ENCODE results near the gene MARCO.
"Not testable (repeated sequence)": the region's sequence is repeated elsewhere in the genome, so short reads cannot be mapped to it uniquely, and the experiment has no call there.

The MARCO gene

GRCh38 chr2:118940486-118941120 is 1.4 kb upstream of the MARCO start:
- Mint-ChIP-seq H3K4me3 (peak overlapping the region; percentile 59), H3K27me3 (no peaks in the 10 kb centered on the region), H3K4me1 (ENCODE audit: low read depth) (peaks cover 34% of the 10 kb centered on the region), H3K9me3 (no peaks in the 10 kb centered on the region), H3K36me3 (ENCODE audit: low read depth) (no peaks in the 10 kb centered on the region), H3K27ac (peak overlapping the region; percentile 73)
- intact Hi-C loops (cut with micrococcal nuclease) = no loop called here

- Mint-ChIP-seq H3K4me1 (ENCODE audit: low read depth) (peaks cover 45% of the 10 kb centered on the region), H3K27ac (no peak overlapping the region), H3K9me3 (no peaks in the 10 kb centered on the region), H3K27me3 (no peaks in the 10 kb centered on the region), H3K36me3 (ENCODE audit: low read depth) (no peaks in the 10 kb centered on the region), H3K4me3 (no peak overlapping the region)
- intact Hi-C loops (cut with micrococcal nuclease) = no loop called here
Observed at GRCh38 chr2:118943286-118943685, 1.3 kb downstream of the MARCO start.

DNA sequence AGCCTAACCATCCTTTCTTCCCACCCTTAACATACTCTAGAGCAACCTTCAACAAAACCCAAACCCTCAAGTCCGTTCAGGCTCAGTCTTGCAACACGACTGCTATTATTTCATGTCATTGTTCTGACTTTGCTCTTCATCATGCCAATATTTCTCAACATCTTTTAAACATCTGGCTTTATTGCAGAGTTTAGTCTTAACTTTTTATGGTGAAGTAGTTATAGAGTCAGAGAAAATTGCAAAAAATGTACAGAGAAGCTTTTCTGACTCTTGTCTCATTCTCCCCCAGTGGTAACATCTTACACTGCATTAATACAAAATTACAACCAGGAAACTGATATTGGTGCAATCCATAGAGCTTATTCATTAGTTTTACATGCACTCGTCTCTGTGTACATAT is 3.9 kb downstream of the MARCO start:
- Mint-ChIP-seq H3K4me1 (ENCODE audit: low read depth) (peaks cover 51% of the 10 kb centered on the region), H3K27ac (no peak overlapping the region), H3K4me3 (no peak overlapping the region), H3K27me3 (no peaks in the 10 kb centered on the region), H3K9me3 (no peaks in the 10 kb centered on the region), H3K36me3 (ENCODE audit: low read depth) (no peaks in the 10 kb centered on the region)
- intact Hi-C loops (cut with micrococcal nuclease) = no loop called here

GRCh38 chr2:118948266-118948665 is 6.3 kb downstream of the MARCO start:
- intact Hi-C loops (cut with micrococcal nuclease); H3K9me3 Mint-ChIP-seq; H3K4me3 Mint-ChIP-seq; H3K36me3 Mint-ChIP-seq (ENCODE audit: low read depth); H3K27me3 Mint-ChIP-seq: not testable (repeated sequence)
- peaks cover 61% of the 10 kb centered on the region for H3K4me1 Mint-ChIP-seq (ENCODE audit: low read depth)
- peak overlapping the region; percentile 51 for H3K27ac Mint-ChIP-seq

GRCh38 chr2:118954297-118955060 is 12.5 kb downstream of the MARCO start:
- H3K27me3 Mint-ChIP-seq = no peaks in the 10 kb centered on the region
- intact Hi-C loops (cut with micrococcal nuclease) = loop anchor here (2.0 kb wide), 1 partner anchor 16 kb away; no protein-coding TSS in a partner anchor
- H3K4me1 Mint-ChIP-seq (ENCODE audit: low read depth) = peaks cover 73% of the 10 kb centered on the region
- H3K27ac Mint-ChIP-seq = peak overlapping the region; percentile 98
- H3K9me3 Mint-ChIP-seq = peaks cover 46% of the 10 kb centered on the region
- peak overlapping the region; percentile 45 for H3K4me3 Mint-ChIP-seq
- peaks cover 18% of the 10 kb centered on the region for H3K36me3 Mint-ChIP-seq (ENCODE audit: low read depth)

GRCh38 chr2:118965737-118966136 is 23.7 kb downstream of the MARCO start:
- Mint-ChIP-seq H3K4me1 (ENCODE audit: low read depth) (peaks cover 54% of the 10 kb centered on the region), H3K9me3 (peaks cover 5% of the 10 kb centered on the region), H3K27ac (peak overlapping the region; percentile 55), H3K4me3 (no peak overlapping the region), H3K36me3 (ENCODE audit: low read depth) (peaks cover 3% of the 10 kb centered on the region), H3K27me3 (no peaks in the 10 kb centered on the region)
- intact Hi-C loops (cut with micrococcal nuclease) = no loop called here

DNA sequence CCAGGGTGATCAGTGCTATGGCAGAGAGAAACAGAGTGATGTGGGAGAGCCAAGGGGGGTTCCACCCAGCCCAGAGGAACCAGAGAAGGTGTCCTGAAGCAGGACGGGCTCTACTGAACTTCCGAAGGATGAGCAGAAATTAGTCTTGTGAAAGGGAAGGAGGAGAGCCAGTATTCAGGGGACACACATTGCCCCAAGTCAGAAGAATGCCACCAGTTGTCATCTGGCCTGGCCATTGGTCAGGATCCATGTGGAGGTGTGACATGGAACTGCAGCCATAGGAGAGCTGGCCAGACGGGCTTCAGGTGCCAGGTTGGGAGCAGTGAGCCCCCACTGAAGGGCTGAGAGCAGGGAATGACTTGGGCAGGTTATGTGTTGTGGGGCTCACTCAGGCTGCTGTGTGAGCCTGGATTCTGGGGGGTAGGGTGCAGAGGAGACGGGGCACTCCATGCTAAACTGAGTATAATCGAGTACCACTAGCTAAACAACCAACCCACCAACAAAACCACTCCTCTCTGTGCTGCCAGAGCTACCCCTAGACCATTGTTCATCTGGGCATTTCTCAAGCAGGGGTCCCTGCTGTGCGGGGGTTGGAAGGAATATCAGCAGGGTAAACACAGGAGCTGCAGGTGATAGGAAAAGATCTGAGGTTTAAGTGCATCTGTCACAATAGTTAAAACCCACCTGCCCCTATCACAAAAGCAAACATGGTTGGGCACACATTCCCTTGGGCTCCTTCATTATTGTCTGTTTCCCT is 25.3 kb downstream of the MARCO start:
- Mint-ChIP-seq H3K27ac (peak overlapping the region; percentile 75), H3K4me3 (no peak overlapping the region), H3K9me3 (no peaks in the 10 kb centered on the region), H3K4me1 (ENCODE audit: low read depth) (peaks cover 64% of the 10 kb centered on the region), H3K27me3 (no peaks in the 10 kb centered on the region), H3K36me3 (ENCODE audit: low read depth) (peaks cover 5% of the 10 kb centered on the region)
- intact Hi-C loops (cut with micrococcal nuclease) = no loop called here

- peak overlapping the region; percentile 75 for H3K27ac Mint-ChIP-seq
- H3K9me3 Mint-ChIP-seq = no peaks in the 10 kb centered on the region
- intact Hi-C loops (cut with micrococcal nuclease) = no loop called here
- peaks cover 5% of the 10 kb centered on the region for H3K36me3 Mint-ChIP-seq (ENCODE audit: low read depth)
- H3K27me3 Mint-ChIP-seq = no peaks in the 10 kb centered on the region
- H3K4me1 Mint-ChIP-seq (ENCODE audit: low read depth) = peaks cover 69% of the 10 kb centered on the region
- no peak overlapping the region for H3K4me3 Mint-ChIP-seq
Observed at GRCh38 chr2:118968042-118968441, 26.0 kb downstream of the MARCO start.

GRCh38 chr2:118968961-118969733 is 27.2 kb downstream of the MARCO start:
- H3K27ac Mint-ChIP-seq = peak overlapping the region; percentile 80

GRCh38 chr2:118969734-118970395 is 27.9 kb downstream of the MARCO start:
- Mint-ChIP-seq H3K9me3 (no peaks in the 10 kb centered on the region), H3K36me3 (ENCODE audit: low read depth) (peaks cover 5% of the 10 kb centered on the region), H3K27ac (peak overlapping the region; percentile 90), H3K4me1 (ENCODE audit: low read depth) (peaks cover 79% of the 10 kb centered on the region), H3K4me3 (peak overlapping the region; percentile 44), H3K27me3 (no peaks in the 10 kb centered on the region)
- intact Hi-C loops (cut with micrococcal nuclease) = loop anchor here (2.0 to 5.0 kb wide), 2 partner anchors 15 to 33 kb away; no protein-coding TSS in a partner anchor

More at GRCh38 chr2:118968961-118969733, 27.2 kb downstream of the MARCO start:
- H3K36me3 Mint-ChIP-seq (ENCODE audit: low read depth) = peaks cover 5% of the 10 kb centered on the region
- no peaks in the 10 kb centered on the region for H3K9me3 Mint-ChIP-seq
- peaks cover 78% of the 10 kb centered on the region for H3K4me1 Mint-ChIP-seq (ENCODE audit: low read depth)
- intact Hi-C loops (cut with micrococcal nuclease) = no loop called here
- H3K4me3 Mint-ChIP-seq = peak overlapping the region; percentile 54
- H3K27me3 Mint-ChIP-seq = no peaks in the 10 kb centered on the region

DNA sequence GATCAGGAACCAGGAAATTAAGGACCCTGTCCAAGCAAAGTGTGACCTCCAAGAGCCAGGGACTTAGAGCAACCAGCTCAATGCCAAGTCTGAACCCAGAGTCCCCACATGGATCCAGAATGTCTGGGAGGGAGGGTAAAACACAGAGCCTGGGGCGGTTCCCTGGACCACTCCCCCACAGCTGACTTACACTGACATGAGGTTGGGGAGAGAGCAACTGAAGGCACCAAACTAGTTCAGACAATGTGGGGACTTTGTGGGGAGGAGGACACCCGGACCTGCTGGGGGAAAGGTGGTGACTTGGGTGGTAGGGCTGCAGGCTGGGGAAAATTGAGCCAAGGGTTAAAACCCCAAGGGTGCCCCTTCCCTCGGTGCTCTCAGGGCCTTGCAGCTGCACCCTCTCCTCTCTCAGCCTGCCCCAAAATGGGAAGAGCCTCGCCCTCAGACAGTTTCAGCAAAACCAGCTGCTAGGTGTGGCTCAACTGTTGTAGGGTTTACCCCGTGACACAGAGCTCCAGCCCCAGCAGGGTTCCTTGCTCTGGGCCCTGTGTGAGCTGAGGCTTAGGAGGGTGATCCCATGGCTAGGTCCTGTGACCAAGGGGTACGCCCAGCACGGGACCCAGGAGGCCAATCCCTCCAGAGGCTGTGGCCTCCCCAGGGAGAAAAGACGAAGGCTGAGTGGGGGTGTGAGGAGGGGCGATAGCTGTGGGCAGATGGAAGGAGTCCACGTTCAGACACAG is 28.6 kb downstream of the MARCO start:
- intact Hi-C loops (cut with micrococcal nuclease) = loop anchor here (2.0 to 5.0 kb wide), 2 partner anchors 16 to 33 kb away; no protein-coding TSS in a partner anchor
- H3K27me3 Mint-ChIP-seq = no peaks in the 10 kb centered on the region
- H3K27ac Mint-ChIP-seq = peak overlapping the region; percentile 90
- H3K4me3 Mint-ChIP-seq = peak overlapping the region; percentile 44
- H3K36me3 Mint-ChIP-seq (ENCODE audit: low read depth) = peaks cover 10% of the 10 kb centered on the region
- peaks cover 79% of the 10 kb centered on the region for H3K4me1 Mint-ChIP-seq (ENCODE audit: low read depth)
- no peaks in the 10 kb centered on the region for H3K9me3 Mint-ChIP-seq

DNA sequence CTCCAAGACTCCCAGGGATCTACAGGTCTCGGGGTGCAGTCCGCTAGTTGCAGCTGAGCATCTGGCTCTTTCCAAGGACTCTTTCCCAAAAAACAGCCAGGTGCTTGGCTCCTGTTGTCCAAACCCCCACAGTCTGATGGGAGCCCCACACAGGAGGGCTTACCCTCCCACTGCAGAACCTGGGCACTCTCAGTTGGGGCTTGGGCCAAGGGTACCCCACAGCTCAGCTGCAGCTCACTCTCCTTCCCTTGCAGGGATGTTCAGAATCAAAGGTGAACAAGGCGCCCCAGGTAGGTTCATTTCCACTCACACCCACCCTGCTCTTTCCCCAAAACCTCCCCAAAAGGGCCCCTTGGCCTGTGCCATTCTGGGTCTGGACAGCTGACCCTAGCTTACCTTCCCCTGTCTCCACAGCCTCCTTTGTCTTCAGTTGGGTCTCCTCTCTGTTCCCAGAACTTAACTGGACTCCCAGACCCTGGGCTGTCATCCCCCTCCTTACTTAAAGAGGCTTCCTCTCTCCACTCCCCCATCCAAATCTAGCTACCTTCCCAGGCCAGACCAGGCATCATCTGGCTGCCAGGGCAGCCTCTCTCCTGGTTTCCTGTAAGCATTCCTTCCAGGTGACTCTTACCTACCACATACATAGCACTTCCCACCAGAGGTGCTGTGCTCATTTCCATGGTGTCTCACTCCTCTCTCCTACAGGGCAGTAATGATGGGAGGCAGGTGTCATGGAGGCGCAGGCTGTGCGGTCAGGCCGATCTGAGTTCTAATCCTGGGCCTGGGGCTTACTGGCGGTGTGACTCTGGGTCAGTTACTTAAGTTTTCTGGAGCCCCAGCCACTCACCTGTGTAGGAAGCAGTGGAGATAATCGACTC is 29.5 kb downstream of the MARCO start:
- Mint-ChIP-seq H3K9me3 (peaks cover 5% of the 10 kb centered on the region), H3K27me3 (no peaks in the 10 kb centered on the region), H3K36me3 (ENCODE audit: low read depth) (peaks cover 20% of the 10 kb centered on the region), H3K4me3 (peak overlapping the region; percentile 14), H3K27ac (peak overlapping the region; percentile 90), H3K4me1 (ENCODE audit: low read depth) (peaks cover 76% of the 10 kb centered on the region)
- intact Hi-C loops (cut with micrococcal nuclease) = loop anchor here (2.0 to 5.0 kb wide), 2 partner anchors 17 to 34 kb away; no protein-coding TSS in a partner anchor

Data from dendritic cell treated with granulocyte-macrophage colony-stimulating factor and Interleukin-4, amounts not matched to agents 40 ng/mL and 50 ng/mL, for 4 days (primary cell).